T follicular helper cell (primary cell): ENCODE measurements around the gene TROAP.
"Not testable (repeated sequence)": the region's sequence is repeated elsewhere in the genome, so short reads cannot be mapped to it uniquely, and the experiment has no call there.

Experiments
- DNase-seq: peaks from one replicate; pipeline ENCODE4 v3.0.0-alpha.2; 2020; ENCODE audit warnings: low read depth

Gene TROAP

DNA sequence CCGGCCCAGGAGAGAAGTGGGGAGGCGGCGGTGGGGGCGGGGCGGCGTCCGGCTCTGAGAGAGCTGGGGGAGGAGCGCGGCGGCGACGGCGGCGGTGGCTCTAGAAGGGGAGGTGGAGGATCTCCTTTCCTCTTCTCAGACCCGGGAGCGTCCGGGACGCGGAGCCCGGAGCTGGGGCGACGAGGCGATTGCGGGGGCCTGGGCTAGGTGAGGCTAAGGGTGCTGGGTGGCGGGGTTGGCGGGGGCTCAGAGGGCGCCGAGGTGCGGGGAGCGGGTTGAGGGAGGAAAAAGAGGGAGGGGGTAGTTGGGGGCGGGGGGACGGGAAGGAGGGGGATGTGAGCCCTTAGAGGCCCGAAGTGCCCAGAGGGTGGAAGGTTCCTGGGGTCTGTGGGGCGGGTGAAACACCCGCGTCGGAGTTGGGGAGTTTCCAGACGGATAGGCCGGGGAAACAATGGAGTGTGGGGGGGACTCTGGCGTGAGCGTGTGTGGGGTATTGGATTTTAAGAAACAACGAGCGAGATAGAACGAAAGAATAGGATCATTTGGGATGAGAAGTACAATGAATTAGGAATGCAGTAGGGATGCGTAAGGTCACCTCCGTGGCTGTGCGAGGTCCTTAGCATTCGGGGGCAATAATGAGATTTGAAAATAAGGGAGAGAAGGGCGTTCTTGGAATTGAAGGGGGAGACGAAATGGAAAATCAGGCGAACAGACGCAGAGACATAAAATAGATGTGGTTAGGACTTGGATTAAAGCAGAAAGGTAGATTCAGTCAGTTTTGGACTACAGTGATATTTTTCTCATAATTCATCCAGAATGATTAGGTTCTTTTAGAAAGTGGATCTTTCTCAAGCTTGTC, 44.6 kb downstream of the TROAP start, which contains the start of gene SPATS2:
SPATS2 (plus strand) TSS at position 82 of the 859 bp plus-strand sequence. CDS start 93,551 bp downstream, outside the sequence.
- DNase-seq: no peak

GRCh38 chr12:49368240-49368600, 45.2 kb downstream of the TROAP start:
- DNase-seq: no peak

GRCh38 chr12:49369411-49370145, 46.5 kb downstream of the TROAP start:
- DNase-seq: no peak

DNA sequence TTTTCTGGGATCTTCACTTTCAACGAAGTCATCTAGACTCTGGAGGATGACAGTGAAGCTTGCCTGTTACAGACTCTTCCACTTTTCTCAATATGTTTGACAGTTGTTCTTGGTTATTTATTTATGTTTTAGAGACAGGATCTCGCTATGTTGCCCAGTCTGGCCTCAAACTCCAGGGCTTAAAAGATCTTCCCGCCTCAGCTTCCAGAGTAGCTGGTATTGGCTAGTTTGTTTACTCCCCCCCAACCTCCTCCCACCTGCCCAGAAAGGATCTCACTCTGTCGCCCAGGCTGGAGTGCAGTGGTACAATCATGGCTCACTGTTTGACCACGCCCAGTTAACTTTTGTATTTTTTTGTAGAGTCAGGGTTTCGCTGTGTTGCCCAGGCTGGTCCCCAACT, 47.5 kb downstream of the TROAP start:
- no peak for DNase-seq

- DNase-seq: no peak
These were observed 52.4 kb downstream of the TROAP start for GRCh38 chr12:49375406-49375805.

GRCh38 chr12:49377386-49377785, 54.3 kb downstream of the TROAP start:
- DNase-seq: no peak

GRCh38 chr12:49380184-49380583, 57.1 kb downstream of the TROAP start:
- DNase-seq: not testable (repeated sequence)
